Activated B cell treated with CpG ODN at 0.5 μM for 24 hours (primary cell): ENCODE data around the gene CCL3. TPM values are rescaled to one million over a fixed set of nuclear protein-coding genes. Genes with fewer than 3 reads are reported as not detected.
A peak's percentile ranks its signal among the peaks of the same experiment; 100 is the strongest.
"Not testable (repeated sequence)": the region's sequence is repeated elsewhere in the genome, so short reads cannot be mapped to it uniquely, and the experiment has no call there.

Experiments
- ATAC-seq: fragments of 200-7000 bp; cut with Tn5 transposase; one replicate; pipeline ENCODE4 v1.10.0; 2021; ENCODE audit warnings: low read depth, mild to moderate bottlenecking, moderate library complexity
- CTCF ChIA-PET: fragments of 350-600 bp; sonication (Branson Sonifier 250); formaldehyde crosslinking; loops from one replicate; lab custom pipeline; 2021; ENCODE audit warnings: antibody characterized with exemption; lab: Charles Lee
- POLR2A ChIA-PET: fragments of 350-600 bp; sonication (Branson Sonifier 250); formaldehyde crosslinking; loops from one replicate; lab custom pipeline; 2021; ENCODE audit warnings: antibody characterized with exemption; lab: Charles Lee
- DNase-seq: peaks from one replicate; pipeline ENCODE4 v3.0.0; 2022
- H3K27ac Mint-ChIP-seq: one replicate; pipeline ENCODE4 v1.8.0; 2020; ENCODE audit warnings: mixed read lengths
- H3K27me3 Mint-ChIP-seq: one replicate; pipeline ENCODE4 v1.8.0; 2021; ENCODE audit warnings: mixed read lengths
- H3K36me3 Mint-ChIP-seq: one replicate; pipeline ENCODE4 v1.8.0; 2021; ENCODE audit warnings: low read depth, mixed read lengths
- H3K4me1 Mint-ChIP-seq: one replicate; pipeline ENCODE4 v1.8.0; 2021; ENCODE audit warnings: mixed read lengths
- H3K4me3 Mint-ChIP-seq: one replicate; pipeline ENCODE4 v1.8.0; 2020; ENCODE audit warnings: mild to moderate bottlenecking, mixed read lengths
- H3K9me3 Mint-ChIP-seq: one replicate; pipeline ENCODE4 v1.8.0; 2020; ENCODE audit warnings: mixed read lengths
- intact Hi-C: fragments of 100-400 bp; cut with micrococcal nuclease; formaldehyde crosslinking; loops from one replicate; pipeline ENCODE4 v1.15.1; 2024
- total RNA-seq: library from RNA; stranded (reverse); gene quantifications from 2 replicates; pipeline ENCODE4 v1.2.3, GENCODE V29; 2022
- TF ChIP-seq, protein P1 (sequence below): fragments of 200-600 bp; IDR thresholded peaks from one replicate; pipeline ENCODE4 v1.8.0; 2022; ENCODE audit warnings: antibody characterized with exemption, mild to moderate bottlenecking

CCL3 gene
- total RNA-seq, 1 donor from 2014 or later, result 74.5 TPM

DNA sequence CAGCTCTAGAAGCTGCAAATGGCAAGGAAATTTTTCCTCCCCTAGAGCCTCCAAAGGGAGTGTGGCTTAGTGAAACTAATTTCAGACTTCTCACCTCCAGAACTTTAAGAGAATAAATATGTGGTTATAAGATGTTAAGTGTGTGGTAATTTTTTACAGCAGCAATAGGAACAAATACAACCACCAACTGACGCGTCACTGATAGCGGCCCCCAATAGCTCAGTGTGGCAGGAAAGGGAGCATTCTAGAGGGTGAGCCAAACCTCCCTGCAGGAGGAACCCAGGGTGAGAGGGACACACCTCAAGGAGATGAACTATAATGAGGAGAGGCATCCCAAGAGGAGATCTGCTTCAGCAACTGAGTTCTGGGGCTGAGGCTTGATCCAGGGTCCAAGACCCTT lies 17.7 kb upstream of the CCL3 start:
- intact Hi-C loops, result loop anchor here (2.0 kb wide), 1 partner anchor 13 kb away; no protein-coding TSS in a partner anchor
- peaks cover 11% of the 10 kb centered on the region for H3K36me3 Mint-ChIP-seq

DNA sequence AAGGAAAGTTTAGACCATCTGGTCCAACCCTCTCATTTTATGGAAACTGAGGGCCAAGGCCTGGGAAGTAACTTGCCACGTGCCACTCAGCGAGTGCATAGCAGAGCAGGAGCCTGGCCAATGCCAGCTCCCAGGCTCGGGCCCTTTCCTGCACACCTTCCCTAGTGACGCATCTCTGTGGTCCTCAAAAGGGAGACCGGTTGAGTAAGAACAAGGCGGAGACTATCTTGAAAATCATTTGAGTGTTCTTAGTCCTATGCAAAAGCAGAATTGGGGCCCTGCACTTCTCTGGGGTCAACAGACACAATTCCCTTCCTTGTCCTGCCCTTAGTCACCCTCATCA lies 16.5 kb upstream of the CCL3 start:
- intact Hi-C loops, result loop anchor here (2.0 kb wide), 1 partner anchor 14 kb away; no protein-coding TSS in a partner anchor
- ATAC-seq (no peak), DNase-seq (no peak)
- no peak overlapping the region for H3K4me3 Mint-ChIP-seq
- CTCF ChIA-PET, result interaction anchor here (0.6 kb wide), 1 partner anchor 42 kb away, joined by 4 read pairs; no protein-coding TSS in a partner anchor
- TF ChIP-seq, protein P1, sequence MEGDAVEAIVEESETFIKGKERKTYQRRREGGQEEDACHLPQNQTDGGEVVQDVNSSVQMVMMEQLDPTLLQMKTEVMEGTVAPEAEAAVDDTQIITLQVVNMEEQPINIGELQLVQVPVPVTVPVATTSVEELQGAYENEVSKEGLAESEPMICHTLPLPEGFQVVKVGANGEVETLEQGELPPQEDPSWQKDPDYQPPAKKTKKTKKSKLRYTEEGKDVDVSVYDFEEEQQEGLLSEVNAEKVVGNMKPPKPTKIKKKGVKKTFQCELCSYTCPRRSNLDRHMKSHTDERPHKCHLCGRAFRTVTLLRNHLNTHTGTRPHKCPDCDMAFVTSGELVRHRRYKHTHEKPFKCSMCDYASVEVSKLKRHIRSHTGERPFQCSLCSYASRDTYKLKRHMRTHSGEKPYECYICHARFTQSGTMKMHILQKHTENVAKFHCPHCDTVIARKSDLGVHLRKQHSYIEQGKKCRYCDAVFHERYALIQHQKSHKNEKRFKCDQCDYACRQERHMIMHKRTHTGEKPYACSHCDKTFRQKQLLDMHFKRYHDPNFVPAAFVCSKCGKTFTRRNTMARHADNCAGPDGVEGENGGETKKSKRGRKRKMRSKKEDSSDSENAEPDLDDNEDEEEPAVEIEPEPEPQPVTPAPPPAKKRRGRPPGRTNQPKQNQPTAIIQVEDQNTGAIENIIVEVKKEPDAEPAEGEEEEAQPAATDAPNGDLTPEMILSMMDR, result no peak
- no peak overlapping the region for H3K27ac Mint-ChIP-seq
- H3K27me3 Mint-ChIP-seq, result peaks cover 5% of the 10 kb centered on the region
- POLR2A ChIA-PET, result no interaction called here
- H3K4me1 Mint-ChIP-seq, result peaks cover 52% of the 10 kb centered on the region
- H3K36me3 Mint-ChIP-seq, result peaks cover 11% of the 10 kb centered on the region
- H3K9me3 Mint-ChIP-seq, result peaks cover 2% of the 10 kb centered on the region

More for the DNA sequence above, 17.7 kb upstream of the CCL3 start:
- peaks cover 5% of the 10 kb centered on the region for H3K27me3 Mint-ChIP-seq
- CTCF ChIA-PET, result no interaction called here
- peaks cover 46% of the 10 kb centered on the region for H3K4me1 Mint-ChIP-seq
- peaks cover 13% of the 10 kb centered on the region for H3K9me3 Mint-ChIP-seq
- DNase-seq (no peak), ATAC-seq (no peak)
- POLR2A ChIA-PET, result no interaction called here
- no peak overlapping the region for H3K4me3 Mint-ChIP-seq
- no peak overlapping the region for H3K27ac Mint-ChIP-seq
- TF ChIP-seq, protein P1, result no peak

DNA sequence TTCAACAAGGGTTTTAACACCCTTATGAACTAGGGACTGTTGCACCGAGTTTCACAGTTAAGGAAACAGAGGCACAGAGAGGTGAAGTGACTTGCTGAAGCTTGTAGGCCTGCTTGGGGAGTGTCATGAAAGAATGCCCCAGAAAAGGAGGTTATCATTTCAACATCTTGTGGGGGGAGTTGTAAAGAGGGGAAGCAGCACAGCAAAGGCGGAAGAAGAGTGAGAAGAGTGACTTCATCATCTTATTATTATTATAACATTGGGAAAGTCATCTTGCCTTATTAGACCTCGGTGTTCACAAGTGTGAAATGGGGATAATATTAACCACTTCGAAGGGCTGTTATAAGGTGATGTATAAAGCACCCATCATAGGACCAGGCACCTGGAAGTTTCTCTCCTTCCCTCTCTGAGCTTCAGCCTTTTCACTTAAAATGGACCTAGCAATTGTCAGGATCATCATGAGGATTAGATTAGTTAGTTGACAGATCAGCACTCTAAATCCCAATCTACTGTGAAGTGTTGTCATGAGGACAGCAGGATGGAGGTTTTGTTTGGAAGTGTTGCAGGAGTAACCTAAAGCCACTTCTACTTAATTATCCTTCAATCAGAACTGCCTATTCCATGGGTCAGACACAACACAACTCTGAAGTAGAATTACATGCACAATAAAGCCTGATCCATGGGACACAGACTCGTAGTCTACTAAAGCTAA lies 16.0 kb upstream of the CCL3 start:
- Mint-ChIP-seq H3K4me3 (peak overlapping the region; percentile 84), H3K4me1 (peaks cover 48% of the 10 kb centered on the region), H3K27me3 (peaks cover 3% of the 10 kb centered on the region), H3K27ac (peak overlapping the region; percentile 90), H3K36me3 (peaks cover 11% of the 10 kb centered on the region), H3K9me3 (no peaks in the 10 kb centered on the region)
- DNase-seq, result no peak
- TF ChIP-seq, protein P1, result no peak
- POLR2A ChIA-PET, result interaction anchor here (0.6 kb wide), 2 partner anchors 25 to 91 kb away, joined by 3 to 5 read pairs; no protein-coding TSS in a partner anchor
- ATAC-seq, result no peak
- intact Hi-C loops, result loop anchor here (2.0 kb wide), 2 partner anchors 15 to 21 kb away; no protein-coding TSS in a partner anchor
- CTCF ChIA-PET, result no interaction called here

DNA sequence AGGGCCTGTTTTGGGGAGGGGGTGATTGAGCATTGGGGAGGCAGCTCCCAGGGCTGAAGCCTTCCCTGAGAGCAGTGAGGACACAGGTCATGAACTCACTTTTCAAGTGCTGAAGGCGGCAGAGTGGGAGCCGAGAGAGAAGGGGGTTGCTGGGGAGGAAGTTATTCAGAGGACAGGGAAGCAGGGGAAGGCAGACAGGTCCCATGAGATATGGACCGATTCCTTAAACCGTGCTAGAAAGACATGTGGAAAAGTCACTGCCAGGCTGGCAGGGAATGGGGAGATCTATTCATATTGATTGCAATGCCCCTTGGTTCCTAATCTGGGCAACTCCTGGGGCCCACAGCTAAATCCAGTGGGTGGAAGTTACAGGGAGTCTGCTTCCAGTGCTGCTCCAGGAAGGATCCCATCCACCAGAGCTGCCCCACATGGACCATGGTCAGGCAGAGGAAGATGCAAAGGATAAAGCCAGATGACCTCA lies 14.8 kb upstream of the CCL3 start:
- DNase-seq (no peak), ATAC-seq (no peak)
- ChIA-PET CTCF (interaction anchor here (1.2 to 2.6 kb wide), 3 partner anchors 32 to 129 kb away, joined by 3 to 16 read pairs (median 6); no protein-coding TSS in a partner anchor), POLR2A (interaction anchor here (1.2 to 1.3 kb wide), 3 partner anchors 15 to 28 kb away, joined by 3 to 7 read pairs (median 5); partner anchors contain the start of gene CCL3)
- Mint-ChIP-seq H3K4me1 (peaks cover 47% of the 10 kb centered on the region), H3K27me3 (peaks cover 2% of the 10 kb centered on the region), H3K36me3 (peaks cover 11% of the 10 kb centered on the region), H3K4me3 (peak overlapping the region; percentile 84), H3K27ac (peak overlapping the region; percentile 90), H3K9me3 (no peaks in the 10 kb centered on the region)
- intact Hi-C loops, result loop anchor here (2.0 kb wide), 1 partner anchor 22 kb away; no protein-coding TSS in a partner anchor
- TF ChIP-seq, protein P1, result no peak

DNA sequence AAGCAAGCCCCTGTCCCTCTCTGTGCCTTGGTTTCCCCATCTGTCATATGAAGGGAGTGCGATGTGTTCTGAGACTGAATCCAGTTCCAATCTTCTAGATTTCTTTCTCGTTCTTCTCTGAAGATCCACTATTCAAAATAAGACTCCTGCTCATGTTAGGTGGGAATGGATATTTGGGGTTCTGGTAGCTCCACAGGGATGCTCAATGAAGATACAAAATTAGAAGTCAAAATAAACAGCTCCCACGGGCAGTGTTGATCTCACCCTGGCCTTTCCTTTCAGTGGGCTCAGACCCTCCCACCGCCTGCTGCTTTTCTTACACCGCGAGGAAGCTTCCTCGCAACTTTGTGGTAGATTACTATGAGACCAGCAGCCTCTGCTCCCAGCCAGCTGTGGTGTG lies 14.3 kb upstream of the CCL3 start:
- H3K36me3 Mint-ChIP-seq, result peaks cover 11% of the 10 kb centered on the region
- not testable (repeated sequence) for ATAC-seq, DNase-seq, H3K27me3 Mint-ChIP-seq, H3K9me3 Mint-ChIP-seq
- intact Hi-C loops, result loop anchor here (2.0 kb wide), 1 partner anchor 23 kb away; no protein-coding TSS in a partner anchor
- peaks cover 52% of the 10 kb centered on the region for H3K4me1 Mint-ChIP-seq
- peak overlapping the region; percentile 90 for H3K27ac Mint-ChIP-seq
- H3K4me3 Mint-ChIP-seq, result peak overlapping the region; percentile 84
- ChIA-PET POLR2A (interaction anchor here (0.6 to 1.3 kb wide), 5 partner anchors 14 to 36 kb away, joined by 3 to 7 read pairs (median 4); partner anchors contain the start of gene CCL3), CTCF (interaction anchor here (1.2 to 2.6 kb wide), 4 partner anchors 22 to 128 kb away, joined by 3 to 16 read pairs (median 4); no protein-coding TSS in a partner anchor)

DNA sequence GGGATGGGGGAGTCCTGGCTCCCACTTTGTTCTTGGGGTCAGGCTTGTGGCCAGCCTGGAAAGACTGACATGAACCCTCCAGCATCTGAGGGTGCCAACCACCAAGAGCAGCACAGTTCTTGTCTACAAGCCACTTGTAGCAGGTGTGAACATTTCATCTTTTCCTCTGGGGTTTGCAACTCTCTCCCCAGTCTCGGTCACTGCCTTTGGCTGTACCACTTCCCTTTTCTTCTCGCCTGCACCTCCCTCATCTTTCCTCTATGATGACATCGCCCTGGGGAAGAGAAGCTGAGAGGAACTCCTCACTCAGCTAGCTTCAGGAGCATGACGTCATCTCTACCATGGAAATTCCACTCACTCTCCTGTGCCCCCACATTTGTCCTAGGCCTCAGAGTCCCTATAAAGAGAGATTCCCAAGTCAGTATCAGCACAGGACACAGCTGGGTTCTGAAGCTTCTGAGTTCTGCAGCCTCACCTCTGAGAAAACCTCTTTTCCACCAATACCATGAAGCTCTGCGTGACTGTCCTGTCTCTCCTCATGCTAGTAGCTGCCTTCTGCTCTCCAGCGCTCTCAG lies 13.5 kb upstream of the CCL3 start, which contains the start of gene CCL4:
Gene CCL4 (plus strand): TSS at position 427 of the 575 bp plus-strand sequence. CDS start 79 bp downstream, at position 506.
- peaks cover 11% of the 10 kb centered on the region for H3K36me3 Mint-ChIP-seq
- H3K27me3 Mint-ChIP-seq, H3K9me3 Mint-ChIP-seq: not testable (repeated sequence)
- H3K4me3 Mint-ChIP-seq, result peak within 1 kb of the TSS; percentile 84
- peak within 1 kb of the TSS; percentile 90 for H3K27ac Mint-ChIP-seq
- POLR2A ChIA-PET, result interaction anchor here (0.6 to 2.0 kb wide), 11 partner anchors 11 to 441 kb away, joined by 3 to 25 read pairs (median 4); partner anchors contain the start of genes CCL3 and GGNBP2
- ATAC-seq, result peak; percentile 85
- peaks cover 60% of the 10 kb centered on the region for H3K4me1 Mint-ChIP-seq
- CTCF ChIA-PET, result interaction anchor here (1.2 to 2.6 kb wide), 4 partner anchors 23 to 127 kb away, joined by 3 to 16 read pairs (median 4); no protein-coding TSS in a partner anchor
- intact Hi-C loops, result loop anchor here (1.0 kb wide), 1 partner anchor 13 kb away; the partner anchor contains the start of gene CCL3
- DNase-seq, result peak; percentile 47

DNA sequence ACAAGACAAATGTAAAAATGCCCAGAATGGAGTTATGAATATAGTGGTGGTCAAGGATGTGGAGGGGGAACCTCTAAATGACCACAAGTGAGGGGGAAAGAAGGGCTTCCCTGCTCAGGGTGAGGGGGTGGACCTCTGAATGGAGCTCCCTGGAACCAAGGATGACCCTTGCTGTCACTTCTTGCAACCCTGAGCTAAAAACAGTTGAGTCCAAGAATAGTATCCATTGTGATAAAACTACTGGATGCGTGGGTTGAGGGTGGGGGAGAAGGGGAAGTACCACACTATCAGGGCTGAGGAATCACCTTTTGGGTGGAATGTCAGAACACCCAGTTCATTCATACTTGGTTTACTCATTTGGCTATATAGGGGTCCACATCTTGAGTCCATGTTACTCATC lies 9.1 kb upstream of the CCL3 start:
- DNase-seq, H3K27me3 Mint-ChIP-seq, CTCF ChIA-PET, intact Hi-C loops, ATAC-seq, H3K4me3 Mint-ChIP-seq, H3K9me3 Mint-ChIP-seq, H3K36me3 Mint-ChIP-seq: not testable (repeated sequence)
- Mint-ChIP-seq H3K4me1 (peaks cover 71% of the 10 kb centered on the region), H3K27ac (peak overlapping the region; percentile 59)
- POLR2A ChIA-PET, result interaction anchor here (1.1 kb wide), 1 partner anchor 20 kb away, joined by 3 read pairs; no protein-coding TSS in a partner anchor
